Measurements from ENCODE around the gene TMEM129.

Gene TMEM129

DNA sequence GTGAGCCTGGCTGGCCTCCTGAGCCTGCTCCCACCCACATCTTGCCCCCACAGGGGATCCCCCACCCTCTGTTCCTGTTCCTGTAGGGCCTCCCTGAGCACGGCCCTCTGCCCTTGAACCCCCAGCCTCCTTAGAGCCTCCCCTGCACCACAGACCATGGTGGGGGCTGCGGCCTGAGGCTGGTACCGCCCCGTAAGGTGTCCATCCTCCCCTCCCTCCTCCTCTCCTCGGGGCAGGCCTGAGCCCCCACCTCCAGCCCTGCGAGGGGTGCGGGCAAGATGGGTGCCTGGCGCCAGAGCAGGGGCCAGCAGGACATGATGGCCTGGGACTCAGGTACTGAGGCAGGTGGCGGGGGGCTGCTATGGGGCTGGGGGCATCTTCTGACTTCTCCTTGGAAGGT is 43.5 kb upstream of the TMEM129 start:
- Histone ChIP-seq H3K79me2 (ENCODE audit: control insufficient read depth, insufficient read depth, low read length, unreplicated experiment) (no peaks in the 10 kb centered on the region), H2AFZ (ENCODE audit: low read length, unreplicated experiment) (no peak overlapping the region), H3K27me3 (ENCODE audit: insufficient read depth, low read length) (no peaks in the 10 kb centered on the region), H3K4me1 (ENCODE audit: control insufficient read depth, insufficient read depth, low read length, unreplicated experiment) (peaks cover 3% of the 10 kb centered on the region), H3K36me3 (ENCODE audit: insufficient read depth, low read length) (no peaks in the 10 kb centered on the region), H3K4me3 (ENCODE audit: low read depth, low read length) (no peak overlapping the region), H3K27ac (ENCODE audit: low read depth, low read length) (no peak overlapping the region)

DNA sequence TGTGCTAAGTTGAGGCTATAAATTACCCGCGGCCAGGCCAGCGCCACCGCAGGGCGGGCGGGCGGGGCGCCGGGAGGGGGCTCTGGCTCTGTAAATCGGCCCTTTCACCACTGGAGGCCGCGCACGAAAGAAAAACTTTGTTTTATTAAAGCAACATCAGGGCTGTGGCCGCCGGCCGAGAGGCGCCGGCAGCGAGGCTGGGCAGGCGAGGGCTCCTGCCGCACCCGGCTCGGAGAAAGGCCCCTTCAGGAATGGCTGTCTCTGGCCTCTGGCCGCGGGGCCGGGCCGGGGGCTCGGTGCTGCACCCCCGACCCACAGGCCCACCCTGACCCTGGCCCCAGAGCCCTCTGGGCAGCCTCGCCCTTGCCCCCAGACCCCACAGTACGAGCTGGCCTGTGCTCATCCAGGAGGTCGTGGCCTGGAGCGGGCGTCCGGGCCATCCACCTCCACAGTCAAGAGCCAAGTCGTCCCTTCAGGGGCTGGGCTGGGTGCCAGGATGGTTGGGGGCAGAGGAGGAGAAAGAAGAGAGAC is 42.5 kb upstream of the TMEM129 start:
- H3K36me3 ChIP-seq (ENCODE audit: insufficient read depth, low read length), result no peaks in the 10 kb centered on the region
- peak overlapping the region; percentile 40; the same call in 1 of the 2 replicates for H3K4me3 ChIP-seq (ENCODE audit: low read depth, low read length)
- H3K27me3 ChIP-seq (ENCODE audit: insufficient read depth, low read length), result no peaks in the 10 kb centered on the region
- no peaks in the 10 kb centered on the region for H3K79me2 ChIP-seq (ENCODE audit: control insufficient read depth, insufficient read depth, low read length, unreplicated experiment)
- H3K4me1 ChIP-seq (ENCODE audit: control insufficient read depth, insufficient read depth, low read length, unreplicated experiment), result peaks cover 3% of the 10 kb centered on the region
- H3K27ac ChIP-seq (ENCODE audit: low read depth, low read length), result no peak overlapping the region
- peak overlapping the region; percentile 50 for H2AFZ ChIP-seq (ENCODE audit: low read length, unreplicated experiment)

DNA sequence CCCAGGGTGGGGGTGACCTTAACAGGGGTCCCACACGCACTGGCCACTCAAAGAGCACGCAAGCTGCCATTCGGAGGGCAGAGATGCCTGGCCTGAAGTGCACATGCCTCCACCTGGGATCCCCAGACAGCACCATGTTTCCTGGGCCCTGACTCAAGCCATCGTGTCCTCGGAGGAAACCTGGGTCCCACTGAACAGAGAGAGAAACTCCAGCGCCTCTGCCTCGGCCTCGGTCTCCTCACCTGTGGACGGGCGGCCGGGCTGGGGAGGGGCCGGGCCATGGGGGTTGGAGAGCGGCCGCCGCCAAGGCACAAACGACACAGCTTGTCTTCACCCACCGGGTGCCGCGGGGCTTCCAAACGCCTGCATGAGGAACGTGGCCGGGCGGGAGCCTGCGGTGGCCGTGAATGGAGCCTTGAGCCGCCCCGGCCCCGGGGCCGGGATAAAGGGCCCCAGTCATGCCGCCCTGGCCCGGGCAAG is 42.0 kb upstream of the TMEM129 start:
- no peaks in the 10 kb centered on the region for H3K36me3 ChIP-seq (ENCODE audit: insufficient read depth, low read length)
- peak overlapping the region; percentile 50 for H2AFZ ChIP-seq (ENCODE audit: low read length, unreplicated experiment)
- H3K4me3 ChIP-seq (ENCODE audit: low read depth, low read length), result peak overlapping the region; percentile 40; the same call in 1 of the 2 replicates
- H3K27me3 ChIP-seq (ENCODE audit: insufficient read depth, low read length), result no peaks in the 10 kb centered on the region
- no peaks in the 10 kb centered on the region for H3K79me2 ChIP-seq (ENCODE audit: control insufficient read depth, insufficient read depth, low read length, unreplicated experiment)
- peaks cover 3% of the 10 kb centered on the region for H3K4me1 ChIP-seq (ENCODE audit: control insufficient read depth, insufficient read depth, low read length, unreplicated experiment)
- no peak overlapping the region for H3K27ac ChIP-seq (ENCODE audit: low read depth, low read length)

DNA sequence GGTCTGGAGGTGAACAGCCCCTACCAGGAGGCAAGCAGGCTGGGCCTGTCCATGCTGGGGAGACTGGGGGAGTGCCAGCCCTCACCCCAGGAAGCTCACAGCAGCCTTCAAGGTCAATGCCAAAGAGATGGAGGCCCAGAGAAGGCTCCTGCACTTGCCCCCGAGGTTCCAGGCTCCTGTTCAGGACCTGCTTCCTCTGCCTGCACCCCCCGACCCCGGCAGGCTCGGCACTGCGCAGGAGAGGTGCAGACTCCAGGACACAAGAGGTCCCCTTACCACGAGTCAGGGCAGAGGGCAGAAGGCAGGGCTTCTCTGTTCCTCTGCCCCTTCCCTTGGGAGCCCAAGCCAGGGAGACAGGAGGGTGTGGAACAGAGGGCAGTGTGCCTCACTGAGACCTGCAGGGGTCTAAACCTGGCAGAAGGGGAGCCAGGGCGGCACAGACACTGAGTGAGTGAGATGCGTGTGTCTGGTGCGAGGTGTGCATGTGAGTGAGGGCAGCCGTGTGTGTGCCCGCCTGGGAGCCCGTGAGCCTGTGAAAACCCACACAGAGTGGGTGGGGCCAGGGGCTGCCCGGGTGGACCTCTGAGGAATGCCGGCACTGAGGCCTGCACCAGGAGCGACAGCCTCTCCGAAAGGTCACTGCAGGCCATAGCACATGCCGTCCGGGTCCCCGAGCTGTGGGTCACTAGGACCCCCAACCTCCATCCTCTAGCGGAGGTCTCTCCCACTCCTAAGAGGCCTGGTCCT is 41.3 kb upstream of the TMEM129 start:
- Histone ChIP-seq H3K79me2 (ENCODE audit: control insufficient read depth, insufficient read depth, low read length, unreplicated experiment) (no peaks in the 10 kb centered on the region), H3K4me3 (ENCODE audit: low read depth, low read length) (no peak overlapping the region), H3K27me3 (ENCODE audit: insufficient read depth, low read length) (no peaks in the 10 kb centered on the region), H3K36me3 (ENCODE audit: insufficient read depth, low read length) (no peaks in the 10 kb centered on the region), H3K27ac (ENCODE audit: low read depth, low read length) (no peak overlapping the region), H3K4me1 (ENCODE audit: control insufficient read depth, insufficient read depth, low read length, unreplicated experiment) (peaks cover 3% of the 10 kb centered on the region), H2AFZ (ENCODE audit: low read length, unreplicated experiment) (no peak overlapping the region)

DNA sequence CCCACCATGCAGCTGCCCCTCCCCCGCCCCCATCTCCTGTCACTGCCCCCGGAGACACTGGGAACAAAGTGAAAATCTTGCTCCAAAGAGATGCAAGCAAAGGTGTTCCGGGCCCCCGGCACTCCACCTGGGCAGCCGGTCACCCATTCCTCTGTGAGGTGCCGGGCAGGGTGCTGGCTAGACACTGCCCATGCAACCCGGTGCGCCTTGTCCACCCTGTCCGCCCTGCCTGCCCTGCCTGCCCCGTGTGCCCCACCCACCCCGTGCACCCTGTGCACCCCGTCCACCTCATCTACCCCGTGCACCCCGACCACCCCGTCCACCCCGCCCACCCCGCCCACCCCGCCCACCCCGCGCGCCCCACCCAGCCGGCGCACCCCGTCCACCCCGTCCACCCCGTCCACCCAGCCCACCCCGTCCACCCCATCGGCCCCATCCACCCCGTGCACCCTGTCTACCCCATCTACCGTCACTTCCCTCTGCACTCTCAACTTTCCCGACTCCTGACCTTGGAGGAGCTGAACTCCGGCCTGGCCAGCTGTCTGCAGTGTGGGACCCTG is 40.1 kb upstream of the TMEM129 start:
- H3K4me3 ChIP-seq (ENCODE audit: low read depth, low read length), result no peak overlapping the region
- H3K36me3 ChIP-seq (ENCODE audit: insufficient read depth, low read length), result no peaks in the 10 kb centered on the region
- H3K4me1 ChIP-seq (ENCODE audit: control insufficient read depth, insufficient read depth, low read length, unreplicated experiment), result peaks cover 3% of the 10 kb centered on the region
- no peak overlapping the region for H2AFZ ChIP-seq (ENCODE audit: low read length, unreplicated experiment)
- H3K27me3 ChIP-seq (ENCODE audit: insufficient read depth, low read length), result no peaks in the 10 kb centered on the region
- no peak overlapping the region for H3K27ac ChIP-seq (ENCODE audit: low read depth, low read length)
- H3K79me2 ChIP-seq (ENCODE audit: control insufficient read depth, insufficient read depth, low read length, unreplicated experiment), result no peaks in the 10 kb centered on the region

DNA sequence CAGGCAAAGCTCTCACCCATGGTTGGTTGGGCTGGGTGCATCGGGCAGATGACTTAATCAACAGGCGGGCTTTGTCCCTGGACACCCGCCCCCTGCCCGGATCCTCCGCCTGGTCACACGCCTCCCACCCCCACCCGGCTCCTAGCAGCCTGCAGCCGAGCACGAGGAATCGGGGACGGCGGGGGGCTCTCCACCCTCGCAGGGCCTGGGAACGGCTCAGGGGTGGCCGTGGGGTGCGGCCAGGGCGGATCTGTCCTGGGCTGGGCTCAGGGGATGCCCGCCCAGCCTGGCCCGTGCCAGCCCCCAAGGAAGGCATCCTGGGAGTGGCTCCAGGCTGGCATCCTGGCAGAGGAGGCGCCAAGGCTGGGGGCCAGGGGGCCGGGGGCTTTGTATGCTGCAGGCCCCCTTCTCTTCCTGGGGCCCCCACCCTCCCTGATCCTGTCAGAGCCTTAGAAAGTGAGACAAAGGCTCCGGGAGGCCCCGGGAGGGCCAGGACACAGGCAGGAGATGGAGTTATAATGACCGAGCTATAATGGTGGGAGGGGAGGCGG is 39.5 kb upstream of the TMEM129 start:
- H3K4me1 ChIP-seq (ENCODE audit: control insufficient read depth, insufficient read depth, low read length, unreplicated experiment), result peaks cover 3% of the 10 kb centered on the region
- no peak overlapping the region for H3K4me3 ChIP-seq (ENCODE audit: low read depth, low read length)
- no peak overlapping the region for H3K27ac ChIP-seq (ENCODE audit: low read depth, low read length)
- H3K79me2 ChIP-seq (ENCODE audit: control insufficient read depth, insufficient read depth, low read length, unreplicated experiment), result no peaks in the 10 kb centered on the region
- H3K36me3 ChIP-seq (ENCODE audit: insufficient read depth, low read length), result no peaks in the 10 kb centered on the region
- H2AFZ ChIP-seq (ENCODE audit: low read length, unreplicated experiment), result peak overlapping the region; percentile 56
- no peaks in the 10 kb centered on the region for H3K27me3 ChIP-seq (ENCODE audit: insufficient read depth, low read length)

DNA sequence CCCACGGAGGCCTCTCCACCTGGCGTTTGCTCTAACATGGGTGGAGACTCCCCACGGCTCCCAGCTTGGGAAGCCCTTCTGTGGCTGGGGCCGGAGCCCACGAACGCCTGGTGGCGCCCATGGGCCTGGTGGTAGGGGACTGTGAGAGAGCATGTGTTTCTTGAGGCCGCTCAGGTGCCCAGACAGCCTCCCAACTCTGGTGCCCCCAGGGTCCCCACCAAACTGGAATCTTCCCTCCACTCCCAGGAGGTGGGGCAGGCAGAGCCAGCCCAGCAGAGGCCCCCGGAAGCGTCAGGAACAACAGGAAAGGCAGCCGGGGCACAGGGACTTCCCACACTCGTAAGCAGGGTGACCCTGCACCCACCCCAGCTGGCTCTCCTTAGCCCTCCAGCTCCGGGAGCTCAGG is 38.7 kb upstream of the TMEM129 start:
- Histone ChIP-seq H3K27me3 (ENCODE audit: insufficient read depth, low read length) (no peaks in the 10 kb centered on the region), H3K36me3 (ENCODE audit: insufficient read depth, low read length) (no peaks in the 10 kb centered on the region), H3K79me2 (ENCODE audit: control insufficient read depth, insufficient read depth, low read length, unreplicated experiment) (no peaks in the 10 kb centered on the region), H3K4me3 (ENCODE audit: low read depth, low read length) (no peak overlapping the region), H2AFZ (ENCODE audit: low read length, unreplicated experiment) (no peak overlapping the region), H3K4me1 (ENCODE audit: control insufficient read depth, insufficient read depth, low read length, unreplicated experiment) (peaks cover 3% of the 10 kb centered on the region), H3K27ac (ENCODE audit: low read depth, low read length) (no peak overlapping the region)

DNA sequence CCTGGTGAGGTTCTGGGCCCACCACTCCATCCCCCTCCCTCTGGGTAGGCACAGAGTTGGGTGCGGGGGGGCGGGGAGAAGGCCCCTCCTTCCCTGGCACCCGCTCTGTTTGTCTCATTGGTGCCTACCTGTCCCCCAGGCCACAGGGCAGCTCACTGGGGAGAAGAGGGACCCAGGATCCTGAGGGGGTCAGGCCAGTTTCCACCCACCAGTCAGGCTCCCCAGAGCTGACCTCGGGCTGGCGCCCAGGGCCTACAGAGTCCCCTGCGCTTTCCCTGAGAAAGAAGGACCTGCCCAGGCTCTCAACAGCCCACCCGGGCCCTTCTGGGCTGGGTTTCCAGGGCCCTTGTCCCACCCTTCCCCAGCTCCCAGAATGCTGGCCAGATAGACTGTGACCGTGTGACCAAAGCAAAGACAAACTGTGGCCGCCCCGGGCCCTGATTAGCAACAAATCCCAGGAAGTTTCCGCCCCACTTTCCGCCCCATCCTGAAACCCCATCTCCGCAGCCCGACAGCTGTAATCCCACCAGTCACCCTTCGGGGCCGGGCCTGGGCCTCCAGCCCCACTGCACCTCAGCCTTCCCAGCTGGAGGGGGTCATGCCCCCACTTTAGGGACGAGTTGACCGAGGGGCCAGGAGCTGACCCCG is 38.2 kb upstream of the TMEM129 start:
- H3K27ac ChIP-seq (ENCODE audit: low read depth, low read length), result no peak overlapping the region
- H3K27me3 ChIP-seq (ENCODE audit: insufficient read depth, low read length), result no peaks in the 10 kb centered on the region
- no peak overlapping the region for H3K4me3 ChIP-seq (ENCODE audit: low read depth, low read length)
- H3K4me1 ChIP-seq (ENCODE audit: control insufficient read depth, insufficient read depth, low read length, unreplicated experiment), result peaks cover 3% of the 10 kb centered on the region
- no peak overlapping the region for H2AFZ ChIP-seq (ENCODE audit: low read length, unreplicated experiment)
- no peaks in the 10 kb centered on the region for H3K79me2 ChIP-seq (ENCODE audit: control insufficient read depth, insufficient read depth, low read length, unreplicated experiment)
- no peaks in the 10 kb centered on the region for H3K36me3 ChIP-seq (ENCODE audit: insufficient read depth, low read length)

DNA sequence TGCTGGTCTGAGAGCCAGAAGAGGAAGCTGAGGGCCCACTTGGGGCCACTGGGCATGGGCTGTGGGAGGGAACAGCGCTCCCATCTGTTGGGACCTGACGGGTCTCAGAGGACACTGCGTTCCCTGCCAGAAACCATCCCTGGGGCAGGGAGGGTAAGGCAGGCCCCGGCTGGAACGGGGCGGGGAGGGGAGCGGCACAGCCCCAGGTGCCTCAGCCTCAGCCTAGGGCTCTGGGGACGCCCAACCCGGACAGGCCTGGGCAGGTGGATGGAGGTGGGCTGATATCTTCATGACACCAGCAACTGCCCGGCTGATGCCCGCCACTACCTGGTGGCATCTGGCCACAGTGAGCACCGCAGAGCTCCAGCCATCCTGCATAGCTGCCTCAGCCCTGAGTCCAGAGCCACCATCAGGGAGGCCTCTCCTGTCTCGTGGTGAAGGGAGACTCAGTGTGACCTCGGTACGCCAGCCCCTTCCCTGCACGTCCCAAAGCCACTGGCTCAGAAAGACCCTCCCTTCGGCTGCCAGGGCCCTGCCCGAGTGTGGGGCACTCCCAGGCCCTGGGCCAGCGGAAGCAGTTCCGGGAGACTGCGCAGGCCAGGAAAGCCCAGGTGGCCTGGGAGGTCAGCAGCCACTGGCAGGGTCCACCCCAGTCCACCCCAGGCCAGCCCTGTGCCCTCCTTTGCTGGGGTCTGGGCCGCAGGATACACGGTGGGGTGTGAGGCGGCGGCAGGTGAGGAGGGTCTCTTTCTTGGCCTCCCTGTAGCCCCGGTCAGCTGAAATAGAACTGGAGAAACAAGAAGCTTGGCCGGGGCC is 37.4 kb upstream of the TMEM129 start:
- H3K4me1 ChIP-seq (ENCODE audit: control insufficient read depth, insufficient read depth, low read length, unreplicated experiment), result no peaks in the 10 kb centered on the region
- H3K27ac ChIP-seq (ENCODE audit: low read depth, low read length), result no peak overlapping the region
- H2AFZ ChIP-seq (ENCODE audit: low read length, unreplicated experiment), result no peak overlapping the region

DNA sequence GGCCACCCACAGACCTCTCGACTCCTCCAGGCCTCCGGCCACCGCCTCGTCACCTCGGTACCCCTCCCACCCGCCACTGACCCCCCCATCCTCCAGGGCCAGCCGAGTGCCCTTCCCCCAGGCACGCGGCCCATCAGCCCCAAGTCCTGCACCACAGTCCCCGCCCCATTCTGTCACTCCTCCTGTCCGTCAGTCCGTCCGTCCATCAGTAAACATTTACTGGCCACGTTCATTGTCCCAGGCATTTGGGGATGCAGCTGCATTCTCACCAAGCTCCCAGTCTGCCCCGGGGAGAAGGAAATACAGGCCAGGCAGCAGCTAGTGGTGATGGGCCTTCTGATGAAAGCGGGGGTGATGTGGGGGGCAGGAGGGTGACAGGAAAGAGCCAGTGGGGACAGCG is 36.7 kb upstream of the TMEM129 start:
- H3K4me3 ChIP-seq (ENCODE audit: low read depth, low read length), result no peak overlapping the region
- H3K27me3 ChIP-seq (ENCODE audit: insufficient read depth, low read length), result no peaks in the 10 kb centered on the region
- no peak overlapping the region for H2AFZ ChIP-seq (ENCODE audit: low read length, unreplicated experiment)
- H3K4me1 ChIP-seq (ENCODE audit: control insufficient read depth, insufficient read depth, low read length, unreplicated experiment), result no peaks in the 10 kb centered on the region
- no peaks in the 10 kb centered on the region for H3K36me3 ChIP-seq (ENCODE audit: insufficient read depth, low read length)
- H3K27ac ChIP-seq (ENCODE audit: low read depth, low read length), result no peak overlapping the region
- H3K79me2 ChIP-seq (ENCODE audit: control insufficient read depth, insufficient read depth, low read length, unreplicated experiment), result no peaks in the 10 kb centered on the region

More for the DNA sequence above, 37.4 kb upstream of the TMEM129 start:
- no peaks in the 10 kb centered on the region for H3K27me3 ChIP-seq (ENCODE audit: insufficient read depth, low read length)
- no peaks in the 10 kb centered on the region for H3K79me2 ChIP-seq (ENCODE audit: control insufficient read depth, insufficient read depth, low read length, unreplicated experiment)
- H3K4me3 ChIP-seq (ENCODE audit: low read depth, low read length), result no peak overlapping the region
- H3K36me3 ChIP-seq (ENCODE audit: insufficient read depth, low read length), result no peaks in the 10 kb centered on the region

Data from ACC112 (cell line).